ENCODE data around the gene SIX6. TPM values are rescaled to one million over a fixed set of nuclear protein-coding genes. Genes with fewer than 3 reads are reported as not detected.

SIX6 gene
- total RNA-seq, 6 experiments from 2014 or later: not detected

DNA sequence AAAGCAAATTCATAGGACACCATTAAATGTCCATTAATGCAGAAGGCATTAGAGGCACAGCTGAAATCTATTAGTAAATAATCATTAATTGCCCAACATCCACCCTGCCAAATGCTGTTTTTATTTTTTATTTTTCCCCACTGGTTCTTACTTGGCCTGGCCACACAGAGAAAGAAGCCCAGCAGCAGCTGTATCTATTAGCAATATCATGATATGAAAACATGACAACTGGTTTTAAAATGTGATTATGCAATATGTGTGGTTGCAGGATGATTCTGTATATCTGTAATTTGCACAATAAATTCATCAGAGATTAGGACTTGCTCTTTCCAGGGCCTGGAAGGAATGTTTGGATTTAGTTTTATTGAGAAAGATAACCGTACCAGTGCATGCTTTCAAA is 44.9 kb downstream of the SIX6 start:
- Histone ChIP-seq H3K9me3 (no peaks in the 10 kb centered on the region), H3K27me3 (no peaks in the 10 kb centered on the region), H3K4me3 (no peak overlapping the region), H3K4me1 (no peaks in the 10 kb centered on the region), H3K36me3 (no peaks in the 10 kb centered on the region), H3K27ac (no peak overlapping the region)
- 22% methylated on average over 1 of the region's 1 CpG for WGBS (ENCODE audit: insufficient coverage, low coverage, low lambda C conversion rate, missing lambda C conversion rate)
- intact Hi-C loops (cut with DNase I): no loop called here
- no peak for DNase-seq
- ATAC-seq: no peak
- TF ChIP-seq, protein P1, sequence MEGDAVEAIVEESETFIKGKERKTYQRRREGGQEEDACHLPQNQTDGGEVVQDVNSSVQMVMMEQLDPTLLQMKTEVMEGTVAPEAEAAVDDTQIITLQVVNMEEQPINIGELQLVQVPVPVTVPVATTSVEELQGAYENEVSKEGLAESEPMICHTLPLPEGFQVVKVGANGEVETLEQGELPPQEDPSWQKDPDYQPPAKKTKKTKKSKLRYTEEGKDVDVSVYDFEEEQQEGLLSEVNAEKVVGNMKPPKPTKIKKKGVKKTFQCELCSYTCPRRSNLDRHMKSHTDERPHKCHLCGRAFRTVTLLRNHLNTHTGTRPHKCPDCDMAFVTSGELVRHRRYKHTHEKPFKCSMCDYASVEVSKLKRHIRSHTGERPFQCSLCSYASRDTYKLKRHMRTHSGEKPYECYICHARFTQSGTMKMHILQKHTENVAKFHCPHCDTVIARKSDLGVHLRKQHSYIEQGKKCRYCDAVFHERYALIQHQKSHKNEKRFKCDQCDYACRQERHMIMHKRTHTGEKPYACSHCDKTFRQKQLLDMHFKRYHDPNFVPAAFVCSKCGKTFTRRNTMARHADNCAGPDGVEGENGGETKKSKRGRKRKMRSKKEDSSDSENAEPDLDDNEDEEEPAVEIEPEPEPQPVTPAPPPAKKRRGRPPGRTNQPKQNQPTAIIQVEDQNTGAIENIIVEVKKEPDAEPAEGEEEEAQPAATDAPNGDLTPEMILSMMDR (IDR thresholded peaks at IDR 0.05): no peak
- no peak for TF ChIP-seq POLR2A (IDR thresholded peaks at IDR 0.05)

DNA sequence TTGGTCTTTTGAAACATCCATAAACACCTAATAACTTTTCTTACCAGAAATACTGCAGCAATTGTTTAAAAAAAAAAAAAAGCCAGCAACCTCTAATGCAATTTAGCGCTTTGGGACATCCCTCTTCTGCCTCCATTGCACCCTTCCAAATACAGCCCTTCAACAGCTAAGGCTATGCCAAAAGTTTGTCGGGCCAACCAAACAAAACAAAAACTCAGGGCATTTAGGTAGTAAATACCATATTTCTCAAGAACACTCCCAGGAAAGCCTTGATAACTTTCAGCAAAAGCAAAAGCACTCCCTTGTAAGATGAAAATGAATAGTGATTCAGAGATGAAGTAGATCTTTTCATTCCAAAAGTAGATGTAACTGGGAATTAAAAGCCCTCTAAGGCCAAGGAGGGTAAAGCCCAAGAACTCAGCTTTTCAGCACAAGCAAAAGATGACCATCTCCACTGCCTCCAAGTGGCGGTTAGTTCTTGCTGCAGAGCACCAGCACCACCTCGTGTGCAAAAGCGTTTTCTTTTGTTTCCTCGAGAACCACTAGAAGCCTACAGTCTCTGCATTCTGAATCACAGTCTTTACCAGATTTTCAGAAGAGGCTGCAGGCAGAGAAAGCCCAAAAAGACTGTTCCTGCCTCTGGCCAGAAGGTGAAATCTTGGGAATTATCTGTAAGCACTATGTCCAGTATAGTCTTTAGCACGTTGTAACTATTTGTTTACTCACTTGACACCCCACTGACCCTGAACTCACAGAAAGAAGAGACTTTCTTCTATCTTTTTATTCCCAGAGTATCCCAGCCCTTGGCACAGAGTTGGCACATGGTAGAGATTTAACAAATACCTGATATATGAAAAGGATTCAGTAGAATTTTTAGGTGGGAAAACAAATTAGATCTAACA is 53.1 kb downstream of the SIX6 start:
- ATAC-seq (peak; percentile 63 to 80 (median 76)), DNase-seq (no peak)
- Histone ChIP-seq H3K4me3 (no peak overlapping the region), H3K9me3 (no peaks in the 10 kb centered on the region), H3K4me1 (no peaks in the 10 kb centered on the region), H3K27ac (no peak overlapping the region), H3K36me3 (no peaks in the 10 kb centered on the region), H3K27me3 (no peaks in the 10 kb centered on the region)
- 27% methylated on average over 7 of the region's 7 CpGs for WGBS (ENCODE audit: insufficient coverage, low coverage, low lambda C conversion rate, missing lambda C conversion rate)
- intact Hi-C loops (cut with DNase I): loop anchor here in 1 of 2 donors (10.0 kb wide), 1 partner anchor 197 kb away; no protein-coding TSS in a partner anchor
- no peak for TF ChIP-seq POLR2A (IDR thresholded peaks at IDR 0.05)
- TF ChIP-seq, protein P1 (IDR thresholded peaks at IDR 0.05): peak; percentile 38 to 58 (median 46)

Small RNA genes lying within 50 kb of the gene (small RNA-seq; reads per million reads assigned to genes)
- 0 reads per million in 2 experiments for gene AL049874.4

Other genes starting within 250 kb of the SIX6 start
- gene C14orf39, start 23.1 kb upstream of the SIX6 start, total RNA-seq: not detected
- gene SIX1, start 140.3 kb downstream of the SIX6 start, total RNA-seq: not detected
- gene SIX4, start 215.2 kb downstream of the SIX6 start, total RNA-seq: under 1 TPM in 5 of 6 experiments, not detected in 1; 0.04 to 0.43 (median 0.23) TPM
- gene MNAT1, start 225.6 kb downstream of the SIX6 start, total RNA-seq: 10 to 100 TPM; 10.5 to 15.2 (median 12.3) TPM

Measured in right lobe of liver (tissue), 6 donors.